ENCODE measurements around the gene ASPM.
"Not testable (repeated sequence)": the region's sequence is repeated elsewhere in the genome, so short reads cannot be mapped to it uniquely, and the experiment has no call there.

ASPM gene

GRCh38 chr1:197080323-197080722 lies 66.1 kb downstream of the ASPM start:
- DNase-seq = no peak

- no peak for DNase-seq
These were observed 69.9 kb downstream of the ASPM start for GRCh38 chr1:197076585-197076984.

- DNase-seq = no peak
These were observed 72.5 kb downstream of the ASPM start for GRCh38 chr1:197073978-197074377.

GRCh38 chr1:197067457-197067818 lies 79.0 kb downstream of the ASPM start:
- no peak for DNase-seq

GRCh38 chr1:197066719-197067456 lies 79.6 kb downstream of the ASPM start, which contains the start of gene F13B:
Gene F13B, minus strand, starts transcription at chr1:197067260. Its CDS starts 37 bp downstream, at chr1:197067223.
- DNase-seq = no peak

GRCh38 chr1:197066277-197066676 lies 80.2 kb downstream of the ASPM start:
- DNase-seq = no peak

GRCh38 chr1:197065559-197065958 lies 80.9 kb downstream of the ASPM start:
- no peak for DNase-seq

GRCh38 chr1:197063212-197063611 lies 83.3 kb downstream of the ASPM start:
- no peak for DNase-seq

- DNase-seq = no peak
These were observed 83.8 kb downstream of the ASPM start for GRCh38 chr1:197062692-197063091.

GRCh38 chr1:197049100-197049499 lies 97.4 kb downstream of the ASPM start:
- DNase-seq = no peak

- DNase-seq = no peak
These were observed 103.7 kb downstream of the ASPM start for GRCh38 chr1:197042676-197043341.

GRCh38 chr1:197041486-197042353 lies 104.7 kb downstream of the ASPM start:
- DNase-seq = no peak

GRCh38 chr1:197036861-197037260 lies 109.6 kb downstream of the ASPM start:
- DNase-seq = no peak

GRCh38 chr1:197034631-197035339 lies 111.7 kb downstream of the ASPM start:
- DNase-seq = not testable (repeated sequence)

Measured in activated CD8-positive, alpha-beta memory T cell treated with anti-CD3 and anti-CD28 coated beads for 24 hours (primary cell).